K562 (cell line): Measurements from ENCODE around the gene ESPL1. TPM values are rescaled to one million over a fixed set of nuclear protein-coding genes. Genes with fewer than 3 reads are reported as not detected.

ENCODE experiments used
- ARID1B ChIP-seq: fragments of 450-650 bp; IDR thresholded peaks from 2 replicates; pipeline ENCODE4 v1.6.1; 2016; ENCODE audit warnings: antibody characterized with exemption, mild to moderate bottlenecking, inconsistent platforms
- BCOR ChIP-seq: fragments of 450-650 bp; IDR thresholded peaks from 2 replicates; pipeline ENCODE4 v1.6.1; 2016
- BRD9 ChIP-seq: fragments of 450-650 bp; IDR thresholded peaks from 2 replicates; pipeline ENCODE4 v1.6.1; 2018; ENCODE audit warnings: low read depth; ENCODE audit not compliant: partially characterized antibody
- CBFB ChIP-seq: sonication (generic); formaldehyde crosslinking; IDR thresholded peaks from 2 replicates; pipeline ENCODE4 v1.4.0; 2020; ENCODE audit warnings: mild to moderate bottlenecking, missing genetic modification reagents
- COPS2 ChIP-seq: fragments of 450-650 bp; conservative IDR thresholded peaks from 2 replicates; pipeline ENCODE4 v1.6.1; 2016; ENCODE audit warnings: mild to moderate bottlenecking, moderate library complexity
- EP300 ChIP-seq: IDR thresholded peaks from 2 replicates; pipeline ENCODE4 v1.6.1; 2012; ENCODE audit warnings: low read length, improper control_type of control experiment
- ESRRA ChIP-seq: fragments of 450-650 bp; IDR thresholded peaks from 2 replicates; pipeline ENCODE4 v1.6.1; 2014; ENCODE audit warnings: low read depth, mild to moderate bottlenecking, moderate library complexity, borderline replicate concordance
- ETV1 ChIP-seq: fragments of 450-650 bp; conservative IDR thresholded peaks from 2 replicates; pipeline ENCODE4 v1.6.1; 2016; ENCODE audit warnings: missing genetic modification characterization, control low read depth, low read depth, missing compliant biosample characterization
- EWSR1 ChIP-seq: fragments of 450-650 bp; IDR thresholded peaks from 2 replicates; pipeline ENCODE4 v1.6.1; 2018; ENCODE audit warnings: borderline replicate concordance, mild to moderate bottlenecking, low read depth, moderate library complexity; ENCODE audit not compliant: partially characterized antibody
- KAT7 ChIP-seq: sonication (generic); formaldehyde crosslinking; IDR thresholded peaks from 2 replicates; pipeline ENCODE4 v1.8.0; 2022; ENCODE audit warnings: missing genetic modification reagents, mild to moderate bottlenecking, borderline replicate concordance
- KLF13 ChIP-seq: fragments of 450-650 bp; IDR thresholded peaks from 2 replicates; pipeline ENCODE4 v1.6.1; 2016; ENCODE audit warnings: missing genetic modification characterization, low read depth, mild to moderate bottlenecking, missing compliant biosample characterization, moderate library complexity, borderline replicate concordance
- MTA3 ChIP-seq: fragments of 450-650 bp; formaldehyde crosslinking; IDR thresholded peaks from 2 replicates; pipeline ENCODE4 v1.6.1; 2017; ENCODE audit warnings: mild to moderate bottlenecking, borderline replicate concordance
- NFE2L1 ChIP-seq: fragments of 450-650 bp; IDR thresholded peaks from 2 replicates; pipeline ENCODE4 v1.6.1; 2016; ENCODE audit warnings: missing genetic modification characterization, low read depth, mild to moderate bottlenecking, missing compliant biosample characterization, moderate library complexity, borderline replicate concordance
- PCBP1 ChIP-seq: fragments of 200-400 bp; formaldehyde crosslinking; IDR thresholded peaks from 2 replicates; pipeline ENCODE4 v1.6.1; 2018; ENCODE audit warnings: mild to moderate bottlenecking, low read depth, low read length; ENCODE audit not compliant: poor library complexity, severe bottlenecking
- SPI1 ChIP-seq: IDR thresholded peaks from 2 replicates; pipeline ENCODE4 v1.6.1; 2011; ENCODE audit warnings: low read depth, low read length, control low read depth, borderline replicate concordance
- TFAM ChIP-seq: fragments of 250-450 bp; sonication (Bioruptor Pico); conservative IDR thresholded peaks from 2 replicates; pipeline ENCODE4 v1.5.0; 2021; ENCODE audit warnings: mild to moderate bottlenecking, moderate library complexity
- THRAP3 ChIP-seq: fragments of 450-650 bp; IDR thresholded peaks from 2 replicates; pipeline ENCODE4 v1.6.1; 2016; ENCODE audit warnings: mild to moderate bottlenecking, inconsistent platforms, borderline replicate concordance
- YBX1 ChIP-seq: fragments of 450-650 bp; IDR thresholded peaks from 2 replicates; pipeline ENCODE4 v1.7.1; 2016; ENCODE audit warnings: mild to moderate bottlenecking
- ZBTB7A ChIP-seq: IDR thresholded peaks from 2 replicates; pipeline ENCODE4 v1.6.1; 2011; ENCODE audit warnings: low read depth, mild to moderate bottlenecking, low read length, moderate library complexity, borderline replicate concordance; ENCODE audit not compliant: control insufficient read depth
- ZC3H11A ChIP-seq: IDR thresholded peaks from 2 replicates; pipeline ENCODE4 v1.6.1; 2012; ENCODE audit warnings: low read depth, low read length, improper control_type of control experiment
- ZNF184 ChIP-seq: sonication (generic); formaldehyde crosslinking; IDR thresholded peaks from 2 replicates; pipeline ENCODE4 v1.5.0; 2020; ENCODE audit warnings: missing genetic modification reagents
- ZNF239 ChIP-seq: fragments of 250-450 bp; sonication (Bioruptor Pico); IDR thresholded peaks from 2 replicates; pipeline ENCODE4 v1.4.0; 2020; ENCODE audit warnings: mild to moderate bottlenecking
- ZNF24 ChIP-seq: fragments of 450-650 bp; IDR thresholded peaks from 2 replicates; pipeline ENCODE4 v1.6.1; 2016
- ZNF551 ChIP-seq: fragments of 250-450 bp; sonication (Bioruptor Pico); IDR thresholded peaks from 2 replicates; pipeline ENCODE4 v1.5.0; 2021; ENCODE audit warnings: mild to moderate bottlenecking, moderate library complexity
- ZNF696 ChIP-seq: fragments of 250-450 bp; sonication (Bioruptor Pico); conservative IDR thresholded peaks from 2 replicates; pipeline ENCODE4 v1.4.0; 2020; ENCODE audit warnings: mild to moderate bottlenecking, moderate library complexity
- ZNF780A ChIP-seq: fragments of 250-450 bp; sonication (Bioruptor Pico); IDR thresholded peaks from 2 replicates; pipeline ENCODE4 v1.5.0; 2021; ENCODE audit warnings: mild to moderate bottlenecking
- polyA plus RNA-seq, 8 experiments: library from polyadenylated mRNA; depleted of rRNA in 4 of 8; stranded (reverse) in 5 of 8; unstranded in 3 of 8; fragments of >200 nt; fragmentation: Nextera tagmentation in 2 of 8; fragmentation: Illumina TruSeq in 1 of 8; extraction: Ambion mirVana in 2 of 8; extraction: Trizol in 1 of 8; gene quantifications; 2 replicates each; pipeline versions ENCODE4 v1.2.1 to v1.2.3, GENCODE V29; 2011 to 2014; ENCODE audit warnings: inconsistent platforms in 1 of 8, missing spikeins in 1 of 8
- total RNA-seq, 7 experiments: library from RNA; depleted of rRNA in 6 of 7; stranded (reverse); fragments of >200 nt in 6 of 7; fragmentation: Illumina TruSeq in 2 of 7; extraction: Trizol in 2 of 7; gene quantifications; 2 replicates each; pipeline versions ENCODE4 v1.2.1 to v1.2.3, GENCODE V29; 2011 to 2021; ENCODE audit warnings: low replicate concordance in 1 of 7
- TF ChIP-seq, protein P1 (sequence below): fragments of 250-450 bp; sonication (Bioruptor Pico); IDR thresholded peaks from 2 replicates; pipeline ENCODE4 v1.4.0; 2020; ENCODE audit warnings: mild to moderate bottlenecking
- TF ChIP-seq, protein P2 (sequence below): fragments of 450-650 bp; formaldehyde crosslinking; IDR thresholded peaks from 2 replicates; pipeline ENCODE4 v1.4.0; 2020; ENCODE audit warnings: mild to moderate bottlenecking, moderate library complexity

ESPL1 gene
- total and polyA plus RNA-seq, 9 of the 15 experiments (the other 6 are each of a cell fraction or from before 2014, with no cell fraction given) = 1.2 to 55.0 (median 18.7) TPM

DNA sequence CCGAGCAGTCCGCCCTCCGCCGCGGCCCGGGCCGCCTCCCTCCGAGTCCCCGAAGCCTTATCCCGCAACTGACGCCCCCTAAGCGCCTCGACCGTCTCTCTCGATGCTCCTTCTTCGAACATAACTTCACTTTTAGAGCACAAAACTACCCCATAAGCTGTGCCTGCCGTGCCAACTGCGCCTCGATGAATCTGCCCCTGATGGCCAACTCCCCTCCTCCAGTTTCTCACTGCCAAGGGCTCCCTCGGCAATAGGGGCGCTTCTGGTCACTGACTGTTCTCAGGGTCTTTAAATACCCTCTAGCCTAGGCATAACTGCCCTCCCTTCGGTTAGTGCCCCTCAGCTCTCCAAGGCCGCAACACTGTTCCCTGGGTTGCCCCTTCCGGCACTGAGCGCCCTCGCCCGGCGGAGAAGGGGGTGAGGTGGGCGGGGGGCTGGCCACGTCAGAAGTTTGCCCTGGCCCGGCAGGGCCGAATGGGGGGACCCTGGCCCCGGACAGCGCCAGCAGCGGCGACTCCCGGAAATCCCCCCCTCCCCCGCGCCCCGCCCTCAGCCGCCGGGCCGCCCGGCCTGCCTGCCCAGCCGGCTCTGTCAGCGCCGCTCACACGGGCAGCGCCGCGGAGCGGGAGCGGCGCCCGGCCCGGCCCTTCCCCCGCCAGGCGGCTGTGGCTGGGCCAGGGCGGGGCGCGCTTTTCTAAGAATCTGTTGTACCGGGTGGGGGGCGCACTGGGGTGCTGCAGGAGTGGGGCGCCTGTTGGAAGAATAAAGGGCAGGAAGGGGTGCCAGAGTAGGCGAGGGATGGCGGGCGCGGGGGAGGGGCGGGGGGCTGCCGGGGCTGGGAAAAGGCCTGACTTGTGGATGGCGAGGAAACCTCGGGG lies 46.7 kb upstream of the ESPL1 start (continued):
- TF ChIP-seq, protein P1, sequence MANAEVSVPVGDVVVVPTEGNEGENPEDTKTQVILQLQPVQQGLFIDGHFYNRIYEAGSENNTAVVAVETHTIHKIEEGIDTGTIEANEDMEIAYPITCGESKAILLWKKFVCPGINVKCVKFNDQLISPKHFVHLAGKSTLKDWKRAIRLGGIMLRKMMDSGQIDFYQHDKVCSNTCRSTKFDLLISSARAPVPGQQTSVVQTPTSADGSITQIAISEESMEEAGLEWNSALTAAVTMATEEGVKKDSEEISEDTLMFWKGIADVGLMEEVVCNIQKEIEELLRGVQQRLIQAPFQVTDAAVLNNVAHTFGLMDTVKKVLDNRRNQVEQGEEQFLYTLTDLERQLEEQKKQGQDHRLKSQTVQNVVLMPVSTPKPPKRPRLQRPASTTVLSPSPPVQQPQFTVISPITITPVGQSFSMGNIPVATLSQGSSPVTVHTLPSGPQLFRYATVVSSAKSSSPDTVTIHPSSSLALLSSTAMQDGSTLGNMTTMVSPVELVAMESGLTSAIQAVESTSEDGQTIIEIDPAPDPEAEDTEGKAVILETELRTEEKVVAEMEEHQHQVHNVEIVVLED (CRISPR knock-in tag) = no peak
- no peak for TF ChIP-seq TFAM (CRISPR knock-in tag)
- TF ChIP-seq ARID1B = peak; percentile 47; the same call in 1 of the 2 replicates
- TF ChIP-seq ZNF696 (CRISPR knock-in tag) = no peak
- TF ChIP-seq ETV1 (tag) = peak; percentile 62; the same call in 1 of the 2 replicates
- TF ChIP-seq EWSR1 = no peak
- no peak for TF ChIP-seq ESRRA
- TF ChIP-seq ZNF239 (CRISPR knock-in tag) = no peak
- TF ChIP-seq KAT7 (CRISPR knock-in tag) = no peak; the same call in 1 of the 2 replicates
- no peak for TF ChIP-seq YBX1
- peak; percentile 57; the same call in 1 of the 2 replicates for TF ChIP-seq KLF13
- no peak for TF ChIP-seq ZNF551
- TF ChIP-seq PCBP1 = peak; percentile 4
- no peak; the same call in 1 of the 2 replicates for TF ChIP-seq EP300
- TF ChIP-seq CBFB (CRISPR knock-in tag) = no peak
- TF ChIP-seq, protein P2, sequence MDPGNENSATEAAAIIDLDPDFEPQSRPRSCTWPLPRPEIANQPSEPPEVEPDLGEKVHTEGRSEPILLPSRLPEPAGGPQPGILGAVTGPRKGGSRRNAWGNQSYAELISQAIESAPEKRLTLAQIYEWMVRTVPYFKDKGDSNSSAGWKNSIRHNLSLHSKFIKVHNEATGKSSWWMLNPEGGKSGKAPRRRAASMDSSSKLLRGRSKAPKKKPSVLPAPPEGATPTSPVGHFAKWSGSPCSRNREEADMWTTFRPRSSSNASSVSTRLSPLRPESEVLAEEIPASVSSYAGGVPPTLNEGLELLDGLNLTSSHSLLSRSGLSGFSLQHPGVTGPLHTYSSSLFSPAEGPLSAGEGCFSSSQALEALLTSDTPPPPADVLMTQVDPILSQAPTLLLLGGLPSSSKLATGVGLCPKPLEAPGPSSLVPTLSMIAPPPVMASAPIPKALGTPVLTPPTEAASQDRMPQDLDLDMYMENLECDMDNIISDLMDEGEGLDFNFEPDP (CRISPR knock-in tag) = no peak
- TF ChIP-seq THRAP3 = no peak
- TF ChIP-seq ZNF24 = no peak
- TF ChIP-seq ZBTB7A = peak; percentile 67; the same call in 1 of the 2 replicates
- no peak for TF ChIP-seq ZC3H11A
- no peak for TF ChIP-seq COPS2
- no peak for TF ChIP-seq ZNF184 (CRISPR knock-in tag)
- peak; percentile 87 for TF ChIP-seq BRD9
- peak; percentile 89; the same call in 1 of the 2 replicates for TF ChIP-seq MTA3
- TF ChIP-seq BCOR = no peak; the same call in 1 of the 2 replicates
- no peak for TF ChIP-seq ZNF780A (CRISPR knock-in tag)
- TF ChIP-seq SPI1 = no peak
- no peak for TF ChIP-seq NFE2L1
